Lower lobe of right lung (tissue), 2 donors: ENCODE measurements around the gene TOR1B. TPM values are rescaled to one million over a fixed set of nuclear protein-coding genes. Genes with fewer than 3 reads are reported as not detected.

ENCODE experiments used
- ATAC-seq, 2 donors: fragments of 200-7000 bp; cut with Tn5 transposase; one replicate each; pipeline ENCODE4 v1.9.1; 2020 to 2022; ENCODE audit warnings: mild to moderate bottlenecking in 2 of 2, moderate library complexity in 2 of 2
- DNase-seq: peaks from one replicate; pipeline ENCODE4 v3.0.0-alpha.2; 2020
- H3K27ac ChIP-seq: fragments of 200-600 bp; one replicate; pipeline ENCODE4 v1.8.0; 2022
- H3K27me3 ChIP-seq: fragments of 200-600 bp; one replicate; pipeline ENCODE4 v1.8.0; 2022; ENCODE audit warnings: low read depth
- H3K36me3 ChIP-seq: fragments of 200-600 bp; one replicate; pipeline ENCODE4 v1.8.0; 2022; ENCODE audit warnings: mild to moderate bottlenecking
- H3K4me1 ChIP-seq: fragments of 200-600 bp; one replicate; pipeline ENCODE4 v1.8.0; 2022
- H3K4me3 ChIP-seq: fragments of 200-600 bp; one replicate; pipeline ENCODE4 v1.8.0; 2022; ENCODE audit warnings: mild to moderate bottlenecking
- H3K9me3 ChIP-seq: fragments of 200-600 bp; one replicate; pipeline ENCODE4 v1.8.0; 2022
- CTCF ChIP-seq: fragments of 200-600 bp; IDR thresholded peaks from one replicate; pipeline ENCODE4 v1.8.0; 2022; ENCODE audit warnings: antibody characterized with exemption, mild to moderate bottlenecking
- intact Hi-C: fragments of 100-400 bp; cut with DNase I; formaldehyde crosslinking; loops from one replicate; pipeline ENCODE4 v1.11.0; 2022
- total RNA-seq: library from RNA; stranded (reverse); fragmentation: NEBNext Ultra II Directional; extraction: Animal tissue kit (Norgen Biotek cat#: 25700); gene quantifications from one replicate; pipeline ENCODE4 v1.2.1, GENCODE V29; 2021
- donor health status: DM: no; HTN: yes; CAD: no; lungs with severe emphysema.

TOR1B gene
- total RNA-seq, 1 donor from 2014 or later: 34.9 TPM

GRCh38 chr9:129835128-129835859, 32.3 kb downstream of the TOR1B start, which contains the start of the genes C9orf78 and USP20:
Gene C9orf78, minus strand, starts transcription at chr9:129835275. Its CDS starts 54 bp downstream, at chr9:129835221.
Gene USP20, plus strand, starts transcription at chr9:129835458. Its CDS starts 17,098 bp downstream, at chr9:129852556.
- Histone ChIP-seq H3K4me1 (peaks cover 36% of the 10 kb centered on the region), H3K27me3 (no peaks in the 10 kb centered on the region), H3K27ac (peak within 1 kb of the TSS; percentile 88), H3K4me3 (peak within 1 kb of the TSS; percentile 76), H3K9me3 (no peaks in the 10 kb centered on the region), H3K36me3 (peaks cover 32% of the 10 kb centered on the region)
- ATAC-seq (peak; percentile 100), DNase-seq (peak; percentile 97)
- intact Hi-C loops: no loop called here
- TF ChIP-seq CTCF: no peak

GRCh38 chr9:129835860-129836223, 32.9 kb downstream of the TOR1B start:
- Histone ChIP-seq H3K4me3 (peak overlapping the region; percentile 76), H3K9me3 (no peaks in the 10 kb centered on the region), H3K36me3 (peaks cover 26% of the 10 kb centered on the region), H3K27me3 (no peaks in the 10 kb centered on the region), H3K4me1 (peaks cover 36% of the 10 kb centered on the region), H3K27ac (peak overlapping the region; percentile 88)
- DNase-seq: no peak
- no peak for TF ChIP-seq CTCF
- intact Hi-C loops: no loop called here
- ATAC-seq: peak in 1 of 2 donors; percentile 2

GRCh38 chr9:129836311-129837007, 33.5 kb downstream of the TOR1B start:
- DNase-seq (no peak), ATAC-seq (no peak)
- Histone ChIP-seq H3K9me3 (no peaks in the 10 kb centered on the region), H3K27ac (peak overlapping the region; percentile 88), H3K4me3 (peak overlapping the region; percentile 76), H3K27me3 (no peaks in the 10 kb centered on the region), H3K36me3 (peaks cover 20% of the 10 kb centered on the region), H3K4me1 (peaks cover 36% of the 10 kb centered on the region)
- TF ChIP-seq CTCF: no peak
- intact Hi-C loops: no loop called here

GRCh38 chr9:129838707-129839259, 35.8 kb downstream of the TOR1B start:
- Histone ChIP-seq H3K4me3 (no peak overlapping the region), H3K27me3 (no peaks in the 10 kb centered on the region), H3K4me1 (peaks cover 32% of the 10 kb centered on the region), H3K27ac (no peak overlapping the region), H3K9me3 (no peaks in the 10 kb centered on the region), H3K36me3 (no peaks in the 10 kb centered on the region)
- ATAC-seq: no peak
- no peak for DNase-seq
- intact Hi-C loops: no loop called here
- no peak for TF ChIP-seq CTCF

- no peaks in the 10 kb centered on the region for H3K9me3 ChIP-seq
- H3K36me3 ChIP-seq: no peaks in the 10 kb centered on the region
- H3K4me1 ChIP-seq: peaks cover 25% of the 10 kb centered on the region
- no peak for TF ChIP-seq CTCF
- intact Hi-C loops: no loop called here
- no peak for ATAC-seq
- no peak overlapping the region for H3K4me3 ChIP-seq
- H3K27me3 ChIP-seq: no peaks in the 10 kb centered on the region
- H3K27ac ChIP-seq: no peak overlapping the region
- DNase-seq: no peak
Observed at GRCh38 chr9:129839324-129840023, 36.5 kb downstream of the TOR1B start.
